Activated CD8-positive, alpha-beta memory T cell treated with anti-CD3 and anti-CD28 coated beads for 36 hours (primary cell): ENCODE results near the gene CCDC120. TPM values are rescaled to one million over a fixed set of nuclear protein-coding genes. Genes with fewer than 3 reads are reported as not detected.

Source experiments
- CTCF ChIA-PET: fragments of 350-600 bp; sonication (Branson Sonifier 250); formaldehyde crosslinking; loops from one replicate; lab custom pipeline; 2021; ENCODE audit warnings: antibody characterized with exemption; lab: Charles Lee
- POLR2A ChIA-PET: fragments of 350-600 bp; sonication (Branson Sonifier 250); formaldehyde crosslinking; loops from one replicate; lab custom pipeline; 2021; ENCODE audit warnings: antibody characterized with exemption; lab: Charles Lee
- total RNA-seq, 2 experiments: library from RNA; stranded (reverse); gene quantifications; one replicate each; pipeline ENCODE4 v1.2.3, GENCODE V29; 2021

The CCDC120 gene
- total RNA-seq, 2 experiments from 2014 or later, result 3.7 to 4.0 TPM

- POLR2A ChIA-PET, result interaction anchor here (0.5 kb wide), 1 partner anchor 179 kb away, joined by 5 read pairs; no protein-coding TSS in a partner anchor
These were observed 402 bp downstream of the CCDC120 start for GRCh38 chrX:49059201-49059600.

GRCh38 chrX:49059681-49060085 is 884 bp downstream of the CCDC120 start:
- POLR2A ChIA-PET, result interaction anchor here (0.7 kb wide), 1 partner anchor 8 kb away, joined by 4 read pairs; no protein-coding TSS in a partner anchor
- CTCF ChIA-PET, result no interaction called here

More at GRCh38 chrX:49059201-49059600, 402 bp downstream of the CCDC120 start:
- CTCF ChIA-PET, result no interaction called here

GRCh38 chrX:49060914-49061313 is 2.1 kb downstream of the CCDC120 start:
- ChIA-PET CTCF (no interaction called here), POLR2A (interaction anchor here (0.5 kb wide), 1 partner anchor 195 kb away, joined by 3 read pairs; no protein-coding TSS in a partner anchor)

- CTCF ChIA-PET, result no interaction called here
- POLR2A ChIA-PET, result interaction anchor here (0.5 kb wide), 1 partner anchor 195 kb away, joined by 3 read pairs; no protein-coding TSS in a partner anchor
These were observed 2.7 kb downstream of the CCDC120 start for GRCh38 chrX:49061490-49061889.

GRCh38 chrX:49061916-49062315 is 3.1 kb downstream of the CCDC120 start:
- ChIA-PET CTCF (no interaction called here), POLR2A (no interaction called here)

GRCh38 chrX:49063715-49064114 is 4.9 kb downstream of the CCDC120 start:
- ChIA-PET CTCF (no interaction called here), POLR2A (no interaction called here)

- ChIA-PET POLR2A (no interaction called here), CTCF (no interaction called here)
These were observed 5.5 kb downstream of the CCDC120 start for GRCh38 chrX:49064303-49064702.

- ChIA-PET POLR2A (no interaction called here), CTCF (no interaction called here)
These were observed 5.9 kb downstream of the CCDC120 start for GRCh38 chrX:49064735-49065134.

- CTCF ChIA-PET, result no interaction called here
- POLR2A ChIA-PET, result no interaction called here
These were observed 7.5 kb downstream of the CCDC120 start for GRCh38 chrX:49066278-49066677.

GRCh38 chrX:49066690-49067089 is 7.9 kb downstream of the CCDC120 start:
- ChIA-PET CTCF (no interaction called here), POLR2A (no interaction called here)

- POLR2A ChIA-PET, result interaction anchor here (0.6 kb wide), 1 partner anchor 8 kb away, joined by 4 read pairs; no protein-coding TSS in a partner anchor
- CTCF ChIA-PET, result no interaction called here
These were observed 8.7 kb downstream of the CCDC120 start for GRCh38 chrX:49067285-49068120.

GRCh38 chrX:49069038-49069437 is 10.2 kb downstream of the CCDC120 start:
- ChIA-PET CTCF (no interaction called here), POLR2A (no interaction called here)

- ChIA-PET CTCF (interaction anchor here (0.6 kb wide), 1 partner anchor 114 kb away, joined by 3 read pairs; no protein-coding TSS in a partner anchor), POLR2A (interaction anchor here (0.6 kb wide), 1 partner anchor 113 kb away, joined by 3 read pairs; no protein-coding TSS in a partner anchor)
These were observed 12.2 kb downstream of the CCDC120 start for GRCh38 chrX:49070988-49071387.

- ChIA-PET POLR2A (no interaction called here), CTCF (no interaction called here)
These were observed 13.3 kb downstream of the CCDC120 start for GRCh38 chrX:49071877-49072711.

GRCh38 chrX:49072712-49073095 is 13.9 kb downstream of the CCDC120 start:
- ChIA-PET CTCF (no interaction called here), POLR2A (no interaction called here)

GRCh38 chrX:49073601-49074575 is 15.1 kb downstream of the CCDC120 start, which contains the start of gene PRAF2:
Gene PRAF2 (minus strand): TSS chrX:49074002. CDS start chrX:49073987, 15 bp downstream.
- POLR2A ChIA-PET, result no interaction called here
- CTCF ChIA-PET, result no interaction called here

GRCh38 chrX:49075347-49075746 is 16.5 kb downstream of the CCDC120 start:
- POLR2A ChIA-PET, result no interaction called here

GRCh38 chrX:49077941-49078340 is 19.1 kb downstream of the CCDC120 start:
- CTCF ChIA-PET, result no interaction called here
- POLR2A ChIA-PET, result no interaction called here

More at GRCh38 chrX:49075347-49075746, 16.5 kb downstream of the CCDC120 start:
- CTCF ChIA-PET, result no interaction called here
